ENCODE measurements around the gene PHKG2. TPM values are rescaled to one million over a fixed set of nuclear protein-coding genes. Genes with fewer than 3 reads are reported as not detected.

PHKG2 gene
- polyA plus RNA-seq, 2 of the 4 experiments (the other 2 are of a cell fraction): 28.0 to 37.3 TPM

- no peak for DNase-seq (ENCODE audit: low read depth in 1 of 2, low spot score in 1 of 2)
- Histone ChIP-seq H3K4me3 (no peak overlapping the region), H3K4me2 (no peak overlapping the region), H3K9me3 (no peaks in the 10 kb centered on the region), H3K4me1 (peaks cover 47% of the 10 kb centered on the region), H3K27ac (no peak overlapping the region)
- ATAC-seq: no peak
- 95% methylated on average over 10 of the region's 11 CpGs for WGBS (ENCODE audit: missing lambda C conversion rate)
- TF ChIP-seq TP53 (CRISPR knock-in tag; IDR thresholded peaks at IDR 0.05): no peak
- TF ChIP-seq HOXA7 (CRISPR knock-in tag; IDR thresholded peaks at IDR 0.05): no peak
- TF ChIP-seq, protein P1, sequence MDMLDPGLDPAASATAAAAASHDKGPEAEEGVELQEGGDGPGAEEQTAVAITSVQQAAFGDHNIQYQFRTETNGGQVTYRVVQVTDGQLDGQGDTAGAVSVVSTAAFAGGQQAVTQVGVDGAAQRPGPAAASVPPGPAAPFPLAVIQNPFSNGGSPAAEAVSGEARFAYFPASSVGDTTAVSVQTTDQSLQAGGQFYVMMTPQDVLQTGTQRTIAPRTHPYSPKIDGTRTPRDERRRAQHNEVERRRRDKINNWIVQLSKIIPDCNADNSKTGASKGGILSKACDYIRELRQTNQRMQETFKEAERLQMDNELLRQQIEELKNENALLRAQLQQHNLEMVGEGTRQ (IDR thresholded peaks at IDR 0.05): no peak
- no peak for FAIRE-seq
- ChIA-PET CTCF (interaction anchor here (0.9 to 1.5 kb wide), 3 partner anchors 22 to 85 kb away, joined by 3 read pairs; no protein-coding TSS in a partner anchor), POLR2A (interaction anchor here (1.0 kb wide), 1 partner anchor 61 kb away, joined by 3 read pairs; no protein-coding TSS in a partner anchor)
Observed at GRCh38 chr16:30743716-30744115, 4.5 kb upstream of the PHKG2 start.

DNA sequence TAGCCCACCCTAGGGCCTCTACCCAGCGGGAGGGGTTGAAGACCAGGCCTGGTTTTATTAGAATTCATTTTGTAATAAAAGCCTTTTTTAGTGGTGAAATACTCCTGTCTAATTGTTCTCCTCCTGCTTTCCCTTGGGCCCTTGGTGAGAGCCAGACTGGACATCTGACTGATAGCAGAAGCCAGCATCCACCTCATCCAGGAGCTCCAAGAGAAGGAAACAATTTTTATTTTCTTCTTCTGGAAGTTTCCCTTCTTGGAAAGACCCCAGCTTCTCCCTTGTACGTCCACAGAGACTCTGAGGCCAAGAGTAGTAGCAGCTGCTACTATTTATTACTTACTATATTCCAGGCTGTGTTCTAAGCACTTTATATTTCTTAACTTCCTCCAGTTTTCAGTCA is 4.0 kb upstream of the PHKG2 start:
- no peak for TF ChIP-seq PHF8 (IDR thresholded peaks at IDR 0.05; ENCODE audit: borderline replicate concordance, low read depth)
- no peak for TF ChIP-seq RNF2 (IDR thresholded peaks at IDR 0.05; ENCODE audit: borderline replicate concordance, low read depth)
- TF ChIP-seq MYC (IDR thresholded peaks at IDR 0.05; ENCODE audit: borderline replicate concordance, low read length): no peak
- no peak for TF ChIP-seq HMGXB4 (CRISPR knock-in tag; IDR thresholded peaks at IDR 0.05; ENCODE audit: borderline replicate concordance)
- no peak for TF ChIP-seq EHMT2 (IDR thresholded peaks at IDR 0.05; ENCODE audit: low read depth)
- no peak for TF ChIP-seq ATOH8 (CRISPR knock-in tag; IDR thresholded peaks at IDR 0.05; ENCODE audit: low read depth)
- TF ChIP-seq CHD2 (IDR thresholded peaks at IDR 0.05; ENCODE audit: low read length, partially characterized antibody): no peak
- TF ChIP-seq JUNB (IDR thresholded peaks at IDR 0.05): no peak
- TF ChIP-seq HES2 (IDR thresholded peaks at IDR 0.05): no peak
- no peak for TF ChIP-seq RARB (CRISPR knock-in tag; IDR thresholded peaks at IDR 0.05)
- no peak for TF ChIP-seq RFX5 (IDR thresholded peaks at IDR 0.05)
- TF ChIP-seq JUN (IDR thresholded peaks at IDR 0.05): no peak
- no peak for TF ChIP-seq HDAC2 (IDR thresholded peaks at IDR 0.05)
- TF ChIP-seq FOSL2 (IDR thresholded peaks at IDR 0.05): no peak
- TF ChIP-seq FOSL2 (CRISPR knock-in tag; IDR thresholded peaks at IDR 0.05): no peak
- TF ChIP-seq EP300 (IDR thresholded peaks at IDR 0.05): no peak
- TF ChIP-seq KDM5A (IDR thresholded peaks at IDR 0.05): no peak
- TF ChIP-seq, protein P2, sequence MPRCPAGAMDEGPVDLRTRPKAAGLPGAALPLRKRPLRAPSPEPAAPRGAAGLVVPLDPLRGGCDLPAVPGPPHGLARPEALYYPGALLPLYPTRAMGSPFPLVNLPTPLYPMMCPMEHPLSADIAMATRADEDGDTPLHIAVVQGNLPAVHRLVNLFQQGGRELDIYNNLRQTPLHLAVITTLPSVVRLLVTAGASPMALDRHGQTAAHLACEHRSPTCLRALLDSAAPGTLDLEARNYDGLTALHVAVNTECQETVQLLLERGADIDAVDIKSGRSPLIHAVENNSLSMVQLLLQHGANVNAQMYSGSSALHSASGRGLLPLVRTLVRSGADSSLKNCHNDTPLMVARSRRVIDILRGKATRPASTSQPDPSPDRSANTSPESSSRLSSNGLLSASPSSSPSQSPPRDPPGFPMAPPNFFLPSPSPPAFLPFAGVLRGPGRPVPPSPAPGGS (IDR thresholded peaks at IDR 0.05): no peak
- TF ChIP-seq ZNF302 (CRISPR knock-in tag; IDR thresholded peaks at IDR 0.05): no peak
- TF ChIP-seq GATA3 (IDR thresholded peaks at IDR 0.05; ENCODE audit: borderline replicate concordance): no peak
- no peaks in the 10 kb centered on the region for H3K9me3 ChIP-seq
- FAIRE-seq: no peak
- ChIA-PET CTCF (interaction anchor here (1.0 to 1.5 kb wide), 2 partner anchors 69 to 85 kb away, joined by 3 read pairs; no protein-coding TSS in a partner anchor), POLR2A (no interaction called here)
- peaks cover 44% of the 10 kb centered on the region for H3K4me1 ChIP-seq
- no peak overlapping the region for H3K4me3 ChIP-seq
- no peak for DNase-seq (ENCODE audit: low read depth in 1 of 2, low spot score in 1 of 2)
- 93% methylated on average over 2 of the region's 2 CpGs for WGBS (ENCODE audit: missing lambda C conversion rate)
- no peak for ATAC-seq
- H3K27ac ChIP-seq: no peak overlapping the region
- no peak overlapping the region for H3K4me2 ChIP-seq

Measured in A549 (cell line).